H1 (cell line): ENCODE measurements around the gene CROCC. TPM values are rescaled to one million over a fixed set of nuclear protein-coding genes. Genes with fewer than 3 reads are reported as not detected.

ENCODE experiments used
- BCL11A ChIP-seq, 2 experiments: IDR thresholded peaks; one replicate each; pipeline ENCODE4 v1.6.1; 2011; ENCODE audit warnings: low read depth in 2 of 2, low read length in 2 of 2, mild to moderate bottlenecking in 2 of 2
- CBX8 ChIP-seq: fragments of 300-800, 300-1000 bp; sonication (generic); IDR thresholded peaks from 2 replicates; pipeline ENCODE4 v1.7.1; 2016; ENCODE audit warnings: low read depth, low read length, borderline replicate concordance
- CHD7 ChIP-seq: fragments of 300-600 bp; sonication (generic); IDR thresholded peaks from 2 replicates; pipeline ENCODE4 v1.7.1; 2012; ENCODE audit warnings: low read length, moderate library complexity, mild to moderate bottlenecking, inconsistent platforms; ENCODE audit not compliant: insufficient replicate concordance
- CTBP2 ChIP-seq: IDR thresholded peaks from 2 replicates; pipeline ENCODE4 v1.7.0; 2011; ENCODE audit warnings: borderline replicate concordance, mild to moderate bottlenecking, moderate library complexity, mixed read lengths, low read length; ENCODE audit not compliant: insufficient read depth, insufficient read length
- FOSL1 ChIP-seq: IDR thresholded peaks from 2 replicates; pipeline ENCODE4 v1.6.1; 2011; ENCODE audit warnings: mild to moderate bottlenecking, low read depth, low read length, moderate library complexity; ENCODE audit not compliant: insufficient read depth
- HDAC6 ChIP-seq: IDR thresholded peaks from one replicate; pipeline ENCODE4 v1.7.1; 2012; ENCODE audit warnings: low read depth, mild to moderate bottlenecking, inconsistent platforms, low read length, moderate library complexity
- RNF2 ChIP-seq: fragments of 200-900, 300-1000 bp; sonication (generic); IDR thresholded peaks from 2 replicates; pipeline ENCODE4 v1.7.1; 2016; ENCODE audit warnings: borderline replicate concordance, low read depth, mild to moderate bottlenecking, antibody characterized with exemption, low read length; ENCODE audit not compliant: poor library complexity, severe bottlenecking; ENCODE audit errors: missing control alignments
- SRF ChIP-seq: IDR thresholded peaks from 2 replicates; pipeline ENCODE4 v1.6.1; 2011; ENCODE audit warnings: mild to moderate bottlenecking, low read depth, low read length, moderate library complexity
- TBP ChIP-seq: IDR thresholded peaks from 2 replicates; pipeline ENCODE4 v1.6.1; 2011; ENCODE audit warnings: low read depth, low read length, improper control_type of control experiment
- YY1 ChIP-seq: IDR thresholded peaks from 2 replicates; pipeline ENCODE4 v1.6.1; 2011; ENCODE audit warnings: low read depth, mild to moderate bottlenecking, low read length
- polyA plus RNA-seq, 7 experiments: library from polyadenylated mRNA; depleted of rRNA in 3 of 7; stranded (reverse) in 5 of 7; unstranded in 2 of 7; fragments of >200 nt in 5 of 7; fragments of 200-250 nt in 2 of 7; gene quantifications; 1 replicate in 5 of 7; 2 replicates in 1 of 7; 4 replicates in 1 of 7; pipeline versions ENCODE4 v1.2.1 to v1.2.3, GENCODE V29; 2011 to 2013; ENCODE audit warnings: missing spikeins in 2 of 7, mixed read lengths in 2 of 7
- total RNA-seq: library from RNA; stranded (reverse); fragmentation: NEBNext Ultra II Directional; extraction: Animal tissue kit (Norgen Biotek cat#: 25700); gene quantifications from 2 replicates; pipeline ENCODE4 v1.2.1, GENCODE V29; 2021

CROCC gene
- total and polyA plus RNA-seq, 2 of the 8 experiments (the other 6 are each of a cell fraction or from before 2014, with no cell fraction given), result 12.1 to 39.5 TPM

- no peak for TF ChIP-seq CHD7
- TF ChIP-seq SRF, result no peak
- TF ChIP-seq YY1, result no peak
- no peak for TF ChIP-seq CTBP2
- no peak for TF ChIP-seq BCL11A (IDR thresholded peaks at IDR 0.05; ENCODE audit: low read depth in 2 of 2, low read length in 2 of 2)
- TF ChIP-seq HDAC6, result no peak
- TF ChIP-seq CBX8, result no peak
- peak; percentile 97 for TF ChIP-seq TBP
- TF ChIP-seq RNF2, result no peak
- TF ChIP-seq FOSL1, result no peak
Measured at GRCh38 chr1:16905110-16905867, 16.4 kb upstream of the CROCC start (continued).
